ENCODE measurements around the gene NES.

NES gene

DNA sequence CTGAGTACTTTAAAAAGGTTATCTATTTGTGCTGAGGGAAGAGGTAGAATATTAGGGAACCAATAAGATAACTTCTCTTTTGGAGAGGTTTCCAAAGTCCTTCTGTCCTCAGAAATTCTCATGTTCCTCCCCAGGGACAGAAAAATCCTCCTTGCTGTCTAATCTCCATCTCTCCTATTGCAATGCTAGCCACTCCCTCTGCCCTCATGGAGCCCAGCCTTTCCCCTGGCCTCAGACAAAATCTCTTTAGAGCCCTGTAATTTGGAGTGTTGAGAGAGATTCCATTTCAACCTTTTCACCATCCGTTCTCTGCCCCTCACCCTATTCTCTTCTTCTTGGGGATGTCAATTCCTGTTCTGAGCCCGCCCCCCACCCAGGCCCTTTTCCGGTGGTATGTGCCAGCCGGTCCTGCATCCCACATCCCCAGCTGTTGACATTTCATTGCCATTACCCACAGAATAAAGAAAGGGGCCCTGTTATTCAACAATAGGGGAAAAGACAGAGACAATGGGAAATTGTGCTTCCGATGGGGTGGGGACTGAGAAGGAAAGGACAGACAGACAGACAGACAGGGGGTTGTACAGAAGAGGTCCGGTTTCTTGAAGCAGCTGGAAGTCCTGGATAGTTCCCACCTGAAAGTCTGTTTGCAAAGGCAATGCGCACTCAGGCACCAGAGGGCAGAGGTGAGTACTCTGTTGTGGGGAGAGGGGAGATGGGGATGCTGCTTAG, 58.2 kb downstream of the NES start, which contains the start of gene HAPLN2:
Gene HAPLN2 (plus strand): TSS at position 563 of the 729 bp plus-strand sequence. CDS start 4,076 bp downstream, outside the sequence.
- DNase-seq, result peak; percentile 67
